Ramos (cell line): ENCODE results near the gene GPR156.
"Not testable (repeated sequence)": the region's sequence is repeated elsewhere in the genome, so short reads cannot be mapped to it uniquely, and the experiment has no call there.

Experiments used
- in situ Hi-C: fragments of 300-500 bp; cut with MboI; formaldehyde crosslinking; loops from one replicate; pipeline ENCODE4 v1.14.3; 2022; ENCODE audit warnings: low sequenced_read_pairs; ENCODE audit not compliant: unreplicated experiment

The GPR156 gene

GRCh38 chr3:120284747-120285507 is at the start of gene GPR156:
TSS of gene GPR156 (minus strand) at chr3:120285222. CDS start at chr3:120244098, 41,124 bp downstream.
- in situ Hi-C loops: no loop called here

- in situ Hi-C loops: no loop called here
These were observed 47.6 kb upstream of the GPR156 start for GRCh38 chr3:120332646-120333045.

GRCh38 chr3:120331076-120331475 is 46.1 kb upstream of the GPR156 start:
- in situ Hi-C loops: no loop called here

- in situ Hi-C loops: no loop called here
These were observed 41.8 kb upstream of the GPR156 start for GRCh38 chr3:120326784-120327183.

GRCh38 chr3:120324190-120324589 is 39.2 kb upstream of the GPR156 start:
- in situ Hi-C loops: no loop called here

GRCh38 chr3:120323761-120324160 is 38.7 kb upstream of the GPR156 start:
- in situ Hi-C loops: not testable (repeated sequence)

- in situ Hi-C loops: no loop called here
These were observed 27.1 kb upstream of the GPR156 start for GRCh38 chr3:120311863-120312794.

GRCh38 chr3:120306519-120307455 is 21.8 kb upstream of the GPR156 start:
- in situ Hi-C loops: no loop called here

- in situ Hi-C loops: no loop called here
These were observed 19.6 kb upstream of the GPR156 start for GRCh38 chr3:120304616-120305015.

GRCh38 chr3:120302361-120302760 is 17.3 kb upstream of the GPR156 start:
- in situ Hi-C loops: no loop called here

- in situ Hi-C loops: no loop called here
These were observed 15.9 kb upstream of the GPR156 start for GRCh38 chr3:120300971-120301370.

- in situ Hi-C loops: no loop called here
These were observed 14.4 kb upstream of the GPR156 start for GRCh38 chr3:120299403-120299802.

GRCh38 chr3:120298996-120299395 is 14.0 kb upstream of the GPR156 start:
- in situ Hi-C loops: no loop called here

GRCh38 chr3:120291552-120291951 is 6.5 kb upstream of the GPR156 start:
- in situ Hi-C loops: not testable (repeated sequence)

- in situ Hi-C loops: no loop called here
These were observed 4.6 kb upstream of the GPR156 start for GRCh38 chr3:120289636-120290035.

- in situ Hi-C loops: no loop called here
These were observed 1.4 kb upstream of the GPR156 start for GRCh38 chr3:120286465-120286864.

- in situ Hi-C loops: no loop called here
These were observed 453 bp upstream of the GPR156 start for GRCh38 chr3:120285508-120285841.

GRCh38 chr3:120281261-120281660 is 3.8 kb downstream of the GPR156 start:
- in situ Hi-C loops: no loop called here

- in situ Hi-C loops: no loop called here
These were observed 4.5 kb downstream of the GPR156 start for GRCh38 chr3:120280566-120280965.

GRCh38 chr3:120280026-120280425 is 5.0 kb downstream of the GPR156 start:
- in situ Hi-C loops: no loop called here
